Measurements from ENCODE around the gene CCT3. TPM values are rescaled to one million over a fixed set of nuclear protein-coding genes. Genes with fewer than 3 reads are reported as not detected.
A peak's percentile ranks its signal among the peaks of the same experiment; 100 is the strongest.

CCT3 gene
- total and polyA plus RNA-seq, 12 donors = 108 to 505 (median 258) TPM

DNA sequence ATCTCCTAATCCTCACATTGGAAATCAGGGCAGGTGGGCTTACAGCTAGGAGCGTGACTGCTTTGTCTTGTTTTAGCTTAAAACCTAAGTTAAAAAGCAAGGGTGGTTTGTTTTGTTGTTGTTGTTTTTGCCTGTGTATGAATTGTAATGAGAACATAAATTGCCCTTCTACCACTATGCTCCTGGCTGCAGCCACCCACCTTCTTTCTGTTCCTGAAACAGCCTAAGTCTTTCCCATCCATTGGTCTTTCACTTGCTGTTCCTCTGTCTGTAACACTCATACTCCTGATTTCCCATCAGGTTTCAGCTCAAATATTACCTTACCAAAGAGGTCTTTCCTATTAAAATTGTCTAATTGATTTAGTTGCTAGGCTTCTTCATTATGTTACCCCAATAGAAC lies 54.6 kb downstream of the CCT3 start:
- H3K9me3 ChIP-seq (replicated peaks in 1 of 3) = no peaks in the 10 kb centered on the region
- 88 to 100% (median 94%) methylated on average over 1 of the region's 1 CpG for WGBS, 4 donors
- intact Hi-C loops (cut with DNase I) = no loop called here
- no peaks in the 10 kb centered on the region for H3K27me3 ChIP-seq
- DNase-seq = no peak
- H3K27ac ChIP-seq = peak overlapping the region in 1 of 5 donors; percentile 90
- peaks cover 16 to 26% of the 10 kb centered on the region in 2 donors for H3K4me1 ChIP-seq (replicated peaks in 1 of 2)
- TF ChIP-seq CTCF (IDR thresholded peaks at IDR 0.05) (no peak), POLR2A (IDR thresholded peaks at IDR 0.05) (no peak)
- H3K36me3 ChIP-seq (replicated peaks in 1 of 2) = peaks cover 0 to 3% of the 10 kb centered on the region in 2 donors
- peak overlapping the region in 3 of 4 donors; percentile 53 to 79 (median 78) for H3K4me3 ChIP-seq

GRCh38 chr1:156282479-156283222 lies 55.4 kb downstream of the CCT3 start, which contains the start of gene SMG5:
TSS of gene SMG5 (minus strand) at chr1:156282825. CDS start at chr1:156282680, 145 bp downstream.
- H3K36me3 ChIP-seq (replicated peaks in 1 of 2) = peaks cover 0 to 12% of the 10 kb centered on the region in 2 donors
- TF ChIP-seq POLR2A (IDR thresholded peaks at IDR 0.05) (peak; percentile 88 to 90), CTCF (IDR thresholded peaks at IDR 0.05) (no peak)
- H3K4me3 ChIP-seq = peak within 1 kb of the TSS in 3 of 4 donors; percentile 71 to 79 (median 78)
- 0 to 2% (median 1%) methylated on average over 10 to 50 of the region's 50 CpGs for WGBS, 4 donors
- peaks cover 16 to 26% of the 10 kb centered on the region in 2 donors for H3K4me1 ChIP-seq (replicated peaks in 1 of 2)
- H3K9me3 ChIP-seq (replicated peaks in 1 of 3) = no peaks in the 10 kb centered on the region
- H3K27me3 ChIP-seq = no peaks in the 10 kb centered on the region
- H3K27ac ChIP-seq = peak within 1 kb of the TSS in 4 of 5 donors; percentile 68 to 90 (median 84)
- intact Hi-C loops (cut with DNase I) = no loop called here
- DNase-seq = peak; percentile 97 to 99 (median 98)

- Histone ChIP-seq H3K36me3 (replicated peaks in 1 of 2) (peaks cover 0 to 20% of the 10 kb centered on the region in 2 donors), H3K27me3 (no peaks in the 10 kb centered on the region), H3K9me3 (replicated peaks in 1 of 3) (no peaks in the 10 kb centered on the region), H3K27ac (peak overlapping the region in 4 of 5 donors; percentile 68 to 90 (median 84)), H3K4me3 (peak overlapping the region in 3 of 4 donors; percentile 71 to 79 (median 78)), H3K4me1 (replicated peaks in 1 of 2) (peaks cover 16 to 26% of the 10 kb centered on the region in 2 donors)
- TF ChIP-seq CTCF (IDR thresholded peaks at IDR 0.05) (no peak), POLR2A (IDR thresholded peaks at IDR 0.05) (no peak)
- DNase-seq = peak in 3 of 7 donors; percentile 35 to 59 (median 41)
- WGBS, 4 donors = 7 to 10% (median 8%) methylated on average over 22 of the region's 22 CpGs
- intact Hi-C loops (cut with DNase I) = no loop called here
Observed at GRCh38 chr1:156281693-156282478, 56.2 kb downstream of the CCT3 start.

- WGBS, 4 donors = 16 to 23% (median 20%) methylated on average over 8 of the region's 8 CpGs
- peak in 4 of 7 donors; percentile 55 to 67 (median 61) for DNase-seq
Observed at GRCh38 chr1:156281281-156281680, 56.8 kb downstream of the CCT3 start.

More at GRCh38 chr1:156281281-156281680, 56.8 kb downstream of the CCT3 start:
- H3K27me3 ChIP-seq = no peaks in the 10 kb centered on the region
- no peaks in the 10 kb centered on the region for H3K9me3 ChIP-seq (replicated peaks in 1 of 3)
- peaks cover 0 to 26% of the 10 kb centered on the region in 2 donors for H3K36me3 ChIP-seq (replicated peaks in 1 of 2)
- H3K4me1 ChIP-seq (replicated peaks in 1 of 2) = peaks cover 16 to 26% of the 10 kb centered on the region in 2 donors
- H3K27ac ChIP-seq = peak overlapping the region in 3 of 5 donors; percentile 82 to 90 (median 86)
- H3K4me3 ChIP-seq = peak overlapping the region in 1 of 4 donors; percentile 78
- intact Hi-C loops (cut with DNase I) = no loop called here
- TF ChIP-seq CTCF (IDR thresholded peaks at IDR 0.05) (no peak), POLR2A (IDR thresholded peaks at IDR 0.05) (no peak)

Measured in adrenal gland (tissue), 12 donors.